Melanocyte of skin (primary cell): Measurements from ENCODE around the gene PCDHA5. TPM values are rescaled to one million over a fixed set of nuclear protein-coding genes. Genes with fewer than 3 reads are reported as not detected.

Source experiments
- total RNA-seq, 2 donors: library from RNA; depleted of rRNA; stranded (reverse); fragments of >200 nt; gene quantifications; 2 replicates each; pipeline ENCODE4 v1.2.3, GENCODE V29; 2012

The PCDHA5 gene
- total RNA-seq, 2 donors, result under 0.01 TPM

Other genes starting within 250 kb of the PCDHA5 start
- 1 to 10 TPM; 1.3 to 3.4 TPM for gene CD14, start 188.4 kb upstream of the PCDHA5 start, total RNA-seq
- 10 to 100 TPM; 12.7 to 14.8 TPM for gene TMCO6, start 182.2 kb upstream of the PCDHA5 start, total RNA-seq
- gene NDUFA2, start 174.0 kb upstream of the PCDHA5 start, total RNA-seq, result 10 to 100 TPM; 41.6 to 48.0 TPM
- gene IK, start 173.8 kb upstream of the PCDHA5 start, total RNA-seq, result 10 to 100 TPM; 84.3 to 95.2 TPM
- 10 to 100 TPM; 32.3 to 50.3 TPM for gene WDR55, start 156.7 kb upstream of the PCDHA5 start, total RNA-seq
- gene DND1, start 148.0 kb upstream of the PCDHA5 start, total RNA-seq, result under 1 TPM; 0.34 to 1.00 TPM
- 10 to 100 TPM; 41.0 to 68.9 TPM for gene HARS1, start 130.2 kb upstream of the PCDHA5 start, total RNA-seq
- gene HARS2, start 130.2 kb upstream of the PCDHA5 start, total RNA-seq, result 10 to 100 TPM; 24.1 to 29.0 TPM
- 10 to 100 TPM; 23.4 to 37.0 TPM for gene ZMAT2, start 121.2 kb upstream of the PCDHA5 start, total RNA-seq
- gene PCDHA1, start 35.5 kb upstream of the PCDHA5 start, total RNA-seq, result not detected
- not detected for gene PCDHA2, start 26.8 kb upstream of the PCDHA5 start, total RNA-seq
- gene PCDHA3, start 20.6 kb upstream of the PCDHA5 start, total RNA-seq, result under 1 TPM in 1 of 2 donors, not detected in 1; under 0.01 TPM
- gene PCDHA4, start 14.5 kb upstream of the PCDHA5 start, total RNA-seq, result under 1 TPM; under 0.01 TPM
- under 1 TPM in 1 of 2 donors, not detected in 1; 0.34 TPM for gene PCDHA6, start 6.3 kb downstream of the PCDHA5 start, total RNA-seq
- not detected for gene PCDHA7, start 12.7 kb downstream of the PCDHA5 start, total RNA-seq
- gene PCDHA8, start 19.6 kb downstream of the PCDHA5 start, total RNA-seq, result not detected
- gene PCDHA9, start 26.8 kb downstream of the PCDHA5 start, total RNA-seq, result not detected
- under 1 TPM in 1 of 2 donors, not detected in 1; 0.69 TPM for gene PCDHA10, start 34.3 kb downstream of the PCDHA5 start, total RNA-seq
- gene PCDHA11, start 47.3 kb downstream of the PCDHA5 start, total RNA-seq, result under 1 TPM in 1 of 2 donors, not detected in 1; under 0.01 TPM
- not detected for gene PCDHA12, start 53.7 kb downstream of the PCDHA5 start, total RNA-seq
- under 1 TPM in 1 of 2 donors, not detected in 1; under 0.01 TPM for gene PCDHA13, start 60.5 kb downstream of the PCDHA5 start, total RNA-seq
- gene PCDHAC1, start 104.7 kb downstream of the PCDHA5 start, total RNA-seq, result under 1 TPM in 1 of 2 donors, not detected in 1; 0.34 TPM
- under 1 TPM in 1 of 2 donors, not detected in 1; 0.69 TPM for gene PCDHAC2, start 144.9 kb downstream of the PCDHA5 start, total RNA-seq
- gene PCDHB1, start 229.8 kb downstream of the PCDHA5 start, total RNA-seq, result not detected